HG03571 (cell line): ENCODE results near the gene OSBPL5.

ENCODE experiments used
- ATAC-seq: cut with Tn5 transposase; IDR thresholded peaks from one replicate; pipeline ENCODE4 v1.9.1; 2021; ENCODE audit not compliant: unreplicated experiment

OSBPL5 gene

GRCh38 chr11:3165152-3165705 is at the start of gene OSBPL5:
Gene OSBPL5 (minus strand): TSS chr11:3165310. CDS start chr11:3129148, 36,162 bp downstream.
- ATAC-seq = no peak

- ATAC-seq = no peak
These were observed 49.2 kb upstream of the OSBPL5 start for GRCh38 chr11:3214420-3214699.

- ATAC-seq = no peak
These were observed 48.7 kb upstream of the OSBPL5 start for GRCh38 chr11:3213659-3214419.

GRCh38 chr11:3208272-3208671 is 43.2 kb upstream of the OSBPL5 start:
- ATAC-seq = no peak

- no peak for ATAC-seq
These were observed 42.5 kb upstream of the OSBPL5 start for GRCh38 chr11:3207526-3208189.

GRCh38 chr11:3206922-3207204 is 41.8 kb upstream of the OSBPL5 start:
- ATAC-seq = no peak

GRCh38 chr11:3206156-3206921 is 41.2 kb upstream of the OSBPL5 start:
- no peak for ATAC-seq

GRCh38 chr11:3205261-3206155 is 40.4 kb upstream of the OSBPL5 start:
- ATAC-seq = no peak

- ATAC-seq = no peak
These were observed 39.3 kb upstream of the OSBPL5 start for GRCh38 chr11:3204141-3205015.

GRCh38 chr11:3203221-3204043 is 38.3 kb upstream of the OSBPL5 start:
- ATAC-seq = no peak

GRCh38 chr11:3202759-3203158 is 37.6 kb upstream of the OSBPL5 start:
- no peak for ATAC-seq

GRCh38 chr11:3202305-3202704 is 37.2 kb upstream of the OSBPL5 start:
- no peak for ATAC-seq

- ATAC-seq = no peak
These were observed 36.6 kb upstream of the OSBPL5 start for GRCh38 chr11:3201677-3202181.

GRCh38 chr11:3201112-3201581 is 36.0 kb upstream of the OSBPL5 start:
- no peak for ATAC-seq

GRCh38 chr11:3200388-3201111 is 35.4 kb upstream of the OSBPL5 start:
- no peak for ATAC-seq

GRCh38 chr11:3199537-3200295 is 34.6 kb upstream of the OSBPL5 start:
- ATAC-seq = no peak

- ATAC-seq = no peak
These were observed 33.7 kb upstream of the OSBPL5 start for GRCh38 chr11:3198815-3199214.
